AG20443 (cell line): ENCODE data around the gene ACOT11.

Source experiments
- DNase-seq: peaks from one replicate; pipeline ENCODE4 v3.0.0; 2012; ENCODE audit warnings: low spot score, mixed read lengths

ACOT11 gene

DNA sequence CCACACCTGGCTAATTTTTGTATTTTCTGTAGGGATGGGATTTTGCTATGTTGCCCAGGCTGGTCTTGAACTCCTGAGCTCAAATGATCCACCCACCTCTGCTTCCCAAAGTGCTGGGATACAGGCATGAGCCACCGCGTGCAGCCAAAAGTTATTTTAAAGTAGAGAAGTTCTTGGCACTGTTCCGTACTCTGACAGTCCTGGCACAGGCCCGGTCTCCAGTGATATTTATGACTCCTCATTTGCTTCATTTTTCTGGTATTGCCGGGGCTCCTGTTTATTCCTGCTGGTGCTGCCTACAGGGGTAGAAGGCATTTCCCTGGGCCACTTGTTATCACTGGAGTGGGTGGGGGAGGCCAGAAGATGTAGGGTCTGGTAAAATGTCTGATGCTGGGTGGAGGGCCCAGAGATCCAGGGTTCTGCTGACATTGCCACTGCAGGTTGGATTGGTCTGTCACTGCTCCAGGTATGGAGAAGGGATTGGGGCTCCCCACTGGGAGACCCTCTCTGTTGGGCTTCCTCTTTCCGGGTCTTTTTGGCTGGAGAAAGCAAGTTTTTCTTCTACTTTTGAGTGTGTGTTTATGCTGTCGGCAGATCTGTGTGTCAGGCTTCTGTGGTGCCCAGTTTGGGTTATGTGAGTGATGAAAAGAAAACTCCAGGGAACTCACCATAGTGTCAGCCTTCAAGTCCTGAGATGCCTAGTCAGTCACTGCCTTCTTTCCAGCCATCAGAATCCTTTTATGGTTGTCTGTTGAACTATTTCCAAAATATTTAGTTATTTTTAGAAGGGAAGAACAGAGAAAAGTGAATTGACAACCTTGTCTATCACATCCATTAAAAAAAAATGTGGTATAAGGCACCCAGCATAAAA, 98.0 kb downstream of the ACOT11 start:
- no peak for DNase-seq

DNA sequence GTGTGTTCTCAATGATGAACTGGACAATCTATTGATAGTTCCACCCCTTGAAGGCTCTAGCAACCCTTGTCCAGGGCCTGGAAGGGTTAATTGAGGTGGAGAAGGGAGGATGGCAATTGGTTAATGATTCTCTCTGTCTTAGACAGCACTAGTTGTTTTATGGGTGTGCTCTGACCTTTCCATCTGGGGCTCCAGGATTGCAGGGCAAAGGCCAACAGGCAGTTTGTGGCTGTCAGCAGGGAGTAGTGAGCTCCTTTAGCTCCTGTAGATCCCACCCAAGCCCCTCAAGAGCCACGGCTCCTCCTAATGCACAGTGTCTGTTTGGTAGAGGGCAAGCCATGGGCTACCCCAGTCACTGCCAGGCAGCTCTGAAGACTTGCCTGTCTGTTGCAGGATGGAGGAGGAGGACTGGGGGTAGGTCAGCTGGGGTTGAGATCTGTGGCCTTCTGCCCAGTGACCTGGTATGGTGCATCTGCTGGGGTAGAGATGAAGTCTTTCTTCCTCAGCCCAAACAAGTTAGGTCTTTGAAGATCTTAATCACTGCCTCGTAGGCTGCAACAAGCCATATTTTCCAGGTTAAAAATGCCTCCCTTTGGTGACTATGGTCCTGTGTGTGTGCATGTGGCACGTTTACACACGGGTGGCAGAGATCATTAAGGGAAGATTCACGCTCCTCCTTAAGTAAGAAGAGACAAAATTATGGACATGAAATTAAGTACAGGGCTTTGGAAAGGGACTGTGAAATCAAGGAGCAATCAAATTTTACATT, 101.3 kb downstream of the ACOT11 start:
- DNase-seq = no peak

GRCh38 chr1:54649921-54650320, 101.9 kb downstream of the ACOT11 start:
- no peak for DNase-seq

GRCh38 chr1:54650417-54650816, 102.4 kb downstream of the ACOT11 start:
- no peak for DNase-seq

DNA sequence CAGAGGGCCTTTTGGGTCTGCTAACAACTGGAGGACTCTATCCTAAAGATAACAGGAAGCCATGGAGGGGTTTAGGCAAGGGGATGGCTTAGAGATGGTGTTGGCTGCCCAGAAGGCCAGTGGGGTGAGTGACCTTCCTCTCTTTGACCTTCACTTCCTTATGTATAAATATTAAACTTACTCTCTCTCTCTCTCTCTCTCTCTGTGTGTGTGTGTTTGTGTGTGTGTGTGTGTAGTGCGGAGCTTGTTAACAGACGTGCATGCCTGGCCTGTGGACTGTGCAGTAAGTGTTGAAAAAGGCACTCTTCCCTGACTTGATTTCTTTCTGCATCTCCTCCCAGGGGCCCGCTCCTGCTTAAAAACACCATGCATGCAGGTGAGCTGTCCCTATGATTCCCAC, 103.6 kb downstream of the ACOT11 start:
- DNase-seq = no peak

GRCh38 chr1:54652168-54652567, 104.1 kb downstream of the ACOT11 start:
- no peak for DNase-seq

DNA sequence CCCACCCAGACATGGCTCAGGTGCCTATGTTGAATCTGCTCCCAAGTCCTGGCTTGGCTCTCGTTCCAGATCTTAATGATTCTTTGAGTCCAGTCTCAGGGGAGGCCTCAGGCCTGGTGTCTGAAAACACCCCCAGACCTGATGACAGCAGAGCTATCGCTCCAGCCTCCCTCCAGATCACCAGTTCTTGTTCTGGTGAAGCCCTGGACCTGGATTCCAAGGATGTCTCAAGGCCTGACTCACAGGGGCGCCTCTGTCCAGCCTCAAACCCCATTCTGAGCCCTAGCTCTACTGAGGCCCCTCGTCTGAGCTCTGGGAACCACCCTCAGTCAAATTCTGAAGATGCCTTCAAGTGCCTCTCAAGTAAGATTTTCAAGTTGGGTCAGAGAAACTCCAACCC, 105.0 kb downstream of the ACOT11 start:
- DNase-seq = peak; percentile 66

DNA sequence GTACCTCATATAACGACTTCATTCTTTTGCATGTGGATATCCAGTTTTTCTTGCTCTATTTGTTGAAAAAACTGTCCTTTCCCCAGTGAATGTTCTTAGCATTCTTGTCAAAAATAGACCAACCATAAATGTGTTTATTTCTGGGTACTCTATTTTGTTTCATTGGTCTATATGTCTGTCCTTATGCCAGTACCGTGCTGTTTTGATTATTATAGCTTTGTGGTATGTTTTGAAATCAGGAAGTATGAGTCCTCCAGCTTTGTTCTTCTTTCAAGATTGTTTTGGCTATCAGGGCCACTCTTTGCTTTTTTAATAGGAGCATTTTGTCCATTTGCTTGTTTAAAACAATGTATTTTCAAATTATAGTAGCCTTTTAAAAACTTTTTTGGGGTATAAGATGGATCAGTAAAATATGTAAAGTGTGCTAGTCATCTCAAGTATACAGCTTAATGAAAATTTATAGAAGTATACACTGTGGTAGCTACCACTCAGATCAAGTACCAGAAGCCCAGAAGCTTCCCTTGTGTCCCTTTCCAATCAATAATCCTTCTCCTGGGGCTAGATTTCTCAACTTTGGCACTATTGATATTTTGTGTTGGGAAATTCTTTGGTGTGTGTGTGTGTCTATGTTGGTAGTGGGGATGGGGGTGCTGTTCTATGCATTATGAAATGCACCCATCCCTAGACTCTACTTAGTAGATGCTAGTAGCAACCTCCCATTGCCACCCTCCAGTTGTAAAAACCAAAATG, 110.3 kb downstream of the ACOT11 start:
- DNase-seq = no peak
